ENCODE results near the gene THEM5. TPM values are rescaled to one million over a fixed set of nuclear protein-coding genes. Genes with fewer than 3 reads are reported as not detected.
"Not testable (repeated sequence)": the region's sequence is repeated elsewhere in the genome, so short reads cannot be mapped to it uniquely, and the experiment has no call there.

The THEM5 gene
- total RNA-seq, 5 donors from 2014 or later (not counting 1 experiment from before 2014, with no cell fraction given), result not detected

GRCh38 chr1:151884879-151885278 is 31.4 kb upstream of the THEM5 start:
- peaks cover 44% of the 10 kb centered on the region for H3K36me3 Mint-ChIP-seq
- WGBS (ENCODE audit: insufficient coverage), result no CpG with 5 or more reads among the region's 5 CpGs
- DNase-seq; H3K27ac Mint-ChIP-seq; ATAC-seq (replicated peaks in 1 of 4); H3K27ac ChIP-seq (ENCODE audit: low read length); H3K4me1 Mint-ChIP-seq; H3K27me3 Mint-ChIP-seq; H3K4me1 ChIP-seq (ENCODE audit: control insufficient read depth in 1 of 2, extremely low read depth in 1 of 2, insufficient read depth in 2 of 2, low read length in 2 of 2); POLR2A ChIA-PET; H3K9me3 ChIP-seq; H3K4me3 Mint-ChIP-seq; H3K27me3 ChIP-seq (replicated peaks in 1 of 2; ENCODE audit: control insufficient read depth in 2 of 2, extremely low read depth in 1 of 2, insufficient read depth in 2 of 2, low read length in 1 of 2); H3K9me3 Mint-ChIP-seq; H3K4me3 ChIP-seq (ENCODE audit: control insufficient read depth in 1 of 2, extremely low read depth in 1 of 2, low read length in 1 of 2): not testable (repeated sequence)
- H3K36me3 ChIP-seq (ENCODE audit: control insufficient read depth in 2 of 2, extremely low read depth in 1 of 2, insufficient read depth in 1 of 2, low read length in 1 of 2), result peaks cover 0 to 20% of the 10 kb centered on the region in 2 donors
- CTCF ChIA-PET, result interaction anchor here in 1 of 2 donors (0.6 to 0.9 kb wide), 3 partner anchors 13 to 438 kb away, joined by 3 to 4 read pairs (median 3); no protein-coding TSS in a partner anchor

DNA sequence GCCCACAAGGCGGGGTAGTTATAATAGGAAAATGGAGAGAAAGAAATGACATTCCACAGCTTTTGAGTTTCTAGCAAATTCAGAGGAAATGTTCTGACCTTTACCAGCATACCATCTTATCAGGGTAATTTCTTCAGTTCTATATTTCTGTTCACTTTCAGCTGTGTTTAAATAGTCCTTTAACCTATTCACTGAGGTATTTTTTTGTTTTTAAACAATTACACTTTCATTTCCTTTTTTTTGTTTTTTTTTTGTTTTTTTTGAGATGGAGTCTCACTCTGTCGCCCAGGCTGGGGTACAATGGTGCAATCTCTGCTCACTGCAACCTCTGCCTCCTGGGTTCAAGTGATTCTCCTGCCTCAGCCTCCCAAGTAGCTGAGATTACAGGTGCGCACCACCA is 30.9 kb upstream of the THEM5 start:
- H3K36me3 Mint-ChIP-seq, result peaks cover 42% of the 10 kb centered on the region
- H3K4me3 ChIP-seq (ENCODE audit: control insufficient read depth in 1 of 2, extremely low read depth in 1 of 2, low read length in 1 of 2); H3K4me1 ChIP-seq (ENCODE audit: control insufficient read depth in 1 of 2, extremely low read depth in 1 of 2, insufficient read depth in 2 of 2, low read length in 2 of 2); H3K27me3 ChIP-seq (replicated peaks in 1 of 2; ENCODE audit: control insufficient read depth in 2 of 2, extremely low read depth in 1 of 2, insufficient read depth in 2 of 2, low read length in 1 of 2); H3K27ac Mint-ChIP-seq; H3K27ac ChIP-seq (ENCODE audit: low read length); H3K9me3 ChIP-seq; H3K27me3 Mint-ChIP-seq; H3K9me3 Mint-ChIP-seq; H3K4me1 Mint-ChIP-seq; ATAC-seq (replicated peaks in 1 of 4); DNase-seq; H3K4me3 Mint-ChIP-seq: not testable (repeated sequence)
- ChIA-PET POLR2A (interaction anchor here in 1 of 2 donors (0.6 kb wide), 1 partner anchor 33 kb away, joined by 3 read pairs; no protein-coding TSS in a partner anchor), CTCF (interaction anchor here (0.6 to 0.9 kb wide), 4 partner anchors 13 to 437 kb away, joined by 3 to 4 read pairs (median 3); no protein-coding TSS in a partner anchor)
- no CpG with 5 or more reads among the region's 3 CpGs for WGBS (ENCODE audit: insufficient coverage)
- H3K36me3 ChIP-seq (ENCODE audit: control insufficient read depth in 2 of 2, extremely low read depth in 1 of 2, insufficient read depth in 1 of 2, low read length in 1 of 2), result peaks cover 0 to 20% of the 10 kb centered on the region in 2 donors

- H3K36me3 Mint-ChIP-seq, result peaks cover 38% of the 10 kb centered on the region
- H3K4me1 ChIP-seq (ENCODE audit: control insufficient read depth in 1 of 2, extremely low read depth in 1 of 2, insufficient read depth in 2 of 2, low read length in 2 of 2); ATAC-seq (replicated peaks in 1 of 4); H3K27me3 Mint-ChIP-seq; H3K4me1 Mint-ChIP-seq; H3K4me3 ChIP-seq (ENCODE audit: control insufficient read depth in 1 of 2, extremely low read depth in 1 of 2, low read length in 1 of 2); H3K27me3 ChIP-seq (replicated peaks in 1 of 2; ENCODE audit: control insufficient read depth in 2 of 2, extremely low read depth in 1 of 2, insufficient read depth in 2 of 2, low read length in 1 of 2); H3K9me3 ChIP-seq; H3K27ac Mint-ChIP-seq; H3K4me3 Mint-ChIP-seq; H3K9me3 Mint-ChIP-seq; H3K27ac ChIP-seq (ENCODE audit: low read length); DNase-seq: not testable (repeated sequence)
- CTCF ChIA-PET, result interaction anchor here in 1 of 2 donors (0.6 kb wide), 1 partner anchor 25 kb away, joined by 3 read pairs; no protein-coding TSS in a partner anchor
- WGBS (ENCODE audit: insufficient coverage), result no CpG with 5 or more reads among the region's 4 CpGs
- POLR2A ChIA-PET, result interaction anchor here in 1 of 2 donors (0.6 kb wide), 2 partner anchors 33 to 676 kb away, joined by 3 to 8 read pairs; no protein-coding TSS in a partner anchor
- H3K36me3 ChIP-seq (ENCODE audit: control insufficient read depth in 2 of 2, extremely low read depth in 1 of 2, insufficient read depth in 1 of 2, low read length in 1 of 2), result peaks cover 0 to 20% of the 10 kb centered on the region in 2 donors
Observed at GRCh38 chr1:151883898-151884297, 30.4 kb upstream of the THEM5 start.

DNA sequence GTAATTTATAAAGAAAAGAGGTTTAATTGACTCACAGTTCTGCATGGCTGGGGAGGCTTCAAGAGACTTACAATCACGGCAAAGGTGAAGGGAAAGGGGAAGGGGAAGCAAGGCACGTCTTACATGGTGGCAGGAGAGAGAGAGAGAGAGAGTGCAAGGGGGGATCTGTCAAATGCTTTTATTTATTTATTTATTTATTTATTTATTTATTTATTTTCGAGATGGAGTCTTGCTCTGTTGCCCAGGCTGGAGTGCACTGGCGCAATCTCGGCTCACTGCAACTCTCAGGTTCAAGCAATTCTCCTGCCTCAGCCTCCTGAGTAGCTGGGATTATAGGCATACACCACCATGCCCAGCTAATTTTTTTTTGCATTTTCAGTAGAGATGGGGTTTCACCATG is 29.4 kb upstream of the THEM5 start:
- not testable (repeated sequence) for H3K9me3 ChIP-seq; H3K9me3 Mint-ChIP-seq; H3K4me1 ChIP-seq (ENCODE audit: control insufficient read depth in 1 of 2, extremely low read depth in 1 of 2, insufficient read depth in 2 of 2, low read length in 2 of 2); H3K27ac Mint-ChIP-seq; H3K27ac ChIP-seq (ENCODE audit: low read length); H3K4me1 Mint-ChIP-seq; DNase-seq; H3K4me3 ChIP-seq (ENCODE audit: control insufficient read depth in 1 of 2, extremely low read depth in 1 of 2, low read length in 1 of 2); H3K27me3 Mint-ChIP-seq; H3K27me3 ChIP-seq (replicated peaks in 1 of 2; ENCODE audit: control insufficient read depth in 2 of 2, extremely low read depth in 1 of 2, insufficient read depth in 2 of 2, low read length in 1 of 2); ATAC-seq (replicated peaks in 1 of 4)
- ChIA-PET POLR2A (interaction anchor here in 1 of 2 donors (0.7 kb wide), 1 partner anchor 8 kb away, joined by 12 read pairs; no protein-coding TSS in a partner anchor), CTCF (interaction anchor here in 1 of 2 donors (0.7 to 0.9 kb wide), 3 partner anchors 104 to 122 kb away, joined by 3 to 4 read pairs (median 3); no protein-coding TSS in a partner anchor)
- WGBS (ENCODE audit: insufficient coverage), result 100% methylated on average over 1 of the region's 5 CpGs
- peaks cover 0 to 17% of the 10 kb centered on the region in 2 donors for H3K36me3 ChIP-seq (ENCODE audit: control insufficient read depth in 2 of 2, extremely low read depth in 1 of 2, insufficient read depth in 1 of 2, low read length in 1 of 2)
- H3K4me3 Mint-ChIP-seq, result peak overlapping the region in 1 of 3 donors; percentile 26
- peaks cover 36% of the 10 kb centered on the region for H3K36me3 Mint-ChIP-seq

DNA sequence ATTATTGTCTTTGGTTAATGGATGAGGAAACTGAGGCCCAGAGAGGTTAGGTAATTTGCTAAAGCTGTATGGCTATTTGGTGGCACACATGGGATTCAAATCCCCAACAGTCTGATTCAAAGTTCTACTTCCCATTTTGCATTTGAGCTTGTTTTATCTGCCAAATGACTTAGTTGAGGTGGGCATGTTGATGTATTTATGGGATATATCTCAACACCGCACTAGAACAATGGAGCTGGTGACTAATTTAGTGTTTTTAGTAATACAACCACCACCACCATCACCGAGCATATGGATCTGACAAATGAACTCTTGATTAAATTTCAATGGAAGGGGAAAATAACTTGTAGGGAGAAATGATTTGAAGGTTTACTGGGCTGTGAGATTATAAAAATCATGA is 29.0 kb upstream of the THEM5 start:
- DNase-seq (no peak), ATAC-seq (replicated peaks in 1 of 4) (no peak)
- H3K36me3 ChIP-seq (ENCODE audit: control insufficient read depth in 2 of 2, extremely low read depth in 1 of 2, insufficient read depth in 1 of 2, low read length in 1 of 2), result peaks cover 0 to 16% of the 10 kb centered on the region in 2 donors
- H3K27ac ChIP-seq (ENCODE audit: low read length), result no peak overlapping the region
- peaks cover 0 to 4% (median 2%) of the 10 kb centered on the region in 3 donors for H3K4me1 Mint-ChIP-seq
- no CpG with 5 or more reads among the region's 2 CpGs for WGBS (ENCODE audit: insufficient coverage)
- no peaks in the 10 kb centered on the region for H3K27me3 Mint-ChIP-seq
- POLR2A ChIA-PET, result interaction anchor here in 1 of 2 donors (0.7 kb wide), 1 partner anchor 9 kb away, joined by 12 read pairs; no protein-coding TSS in a partner anchor
- no peak overlapping the region for H3K27ac Mint-ChIP-seq
- H3K27me3 ChIP-seq (replicated peaks in 1 of 2; ENCODE audit: control insufficient read depth in 2 of 2, extremely low read depth in 1 of 2, insufficient read depth in 2 of 2, low read length in 1 of 2), result no peaks in the 10 kb centered on the region
- H3K36me3 Mint-ChIP-seq, result peaks cover 35% of the 10 kb centered on the region
- no peak overlapping the region for H3K4me3 ChIP-seq (ENCODE audit: control insufficient read depth in 1 of 2, extremely low read depth in 1 of 2, low read length in 1 of 2)
- no peaks in the 10 kb centered on the region for H3K9me3 ChIP-seq
- H3K9me3 Mint-ChIP-seq, result no peaks in the 10 kb centered on the region
- no peaks in the 10 kb centered on the region for H3K4me1 ChIP-seq (ENCODE audit: control insufficient read depth in 1 of 2, extremely low read depth in 1 of 2, insufficient read depth in 2 of 2, low read length in 2 of 2)
- H3K4me3 Mint-ChIP-seq, result no peak overlapping the region
- CTCF ChIA-PET, result interaction anchor here (0.6 to 1.3 kb wide), 6 partner anchors 8 to 692 kb away, joined by 3 to 4 read pairs (median 3); partner anchors contain the start of gene VPS72 (in 1 of the 2)

DNA sequence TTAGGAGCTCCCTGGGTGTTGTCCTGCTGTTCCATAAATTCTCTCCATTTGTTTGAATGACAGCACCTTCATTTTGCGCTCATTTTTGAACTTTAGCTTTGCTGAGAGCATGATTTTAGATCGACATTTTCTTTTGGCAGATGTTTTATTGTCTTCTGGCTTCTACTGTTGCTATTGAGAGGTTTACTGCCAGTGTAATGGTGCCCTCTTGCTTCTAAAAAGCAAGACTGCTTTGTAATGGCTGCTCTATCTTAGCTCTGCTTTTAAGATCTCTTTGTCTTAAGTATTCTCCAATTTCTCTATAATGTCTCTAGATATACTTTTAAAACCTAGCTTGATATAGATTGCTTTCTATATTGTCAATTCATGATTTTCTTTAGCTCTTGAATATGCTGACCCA is 28.0 kb upstream of the THEM5 start:
- Mint-ChIP-seq H3K9me3 (no peaks in the 10 kb centered on the region), H3K36me3 (peaks cover 36% of the 10 kb centered on the region), H3K4me3 (no peak overlapping the region), H3K27me3 (no peaks in the 10 kb centered on the region), H3K4me1 (peaks cover 0 to 5% (median 4%) of the 10 kb centered on the region in 3 donors), H3K27ac (peak overlapping the region in 1 of 2 donors; percentile 6)
- ATAC-seq (replicated peaks in 1 of 4) (no peak), DNase-seq (no peak)
- H3K27me3 ChIP-seq (replicated peaks in 1 of 2; ENCODE audit: control insufficient read depth in 2 of 2, extremely low read depth in 1 of 2, insufficient read depth in 2 of 2, low read length in 1 of 2), result no peaks in the 10 kb centered on the region
- POLR2A ChIA-PET, result interaction anchor here in 1 of 2 donors (0.7 kb wide), 1 partner anchor 41 kb away, joined by 3 read pairs; no protein-coding TSS in a partner anchor
- H3K9me3 ChIP-seq, result no peaks in the 10 kb centered on the region
- H3K4me1 ChIP-seq (ENCODE audit: control insufficient read depth in 1 of 2, extremely low read depth in 1 of 2, insufficient read depth in 2 of 2, low read length in 2 of 2), result no peaks in the 10 kb centered on the region
- CTCF ChIA-PET, result interaction anchor here in 1 of 2 donors (0.8 to 1.3 kb wide), 3 partner anchors 50 to 287 kb away, joined by 3 to 4 read pairs (median 3); no protein-coding TSS in a partner anchor
- H3K27ac ChIP-seq (ENCODE audit: low read length), result no peak overlapping the region
- WGBS (ENCODE audit: insufficient coverage), result 0% methylated on average over 1 of the region's 2 CpGs
- H3K4me3 ChIP-seq (ENCODE audit: control insufficient read depth in 1 of 2, extremely low read depth in 1 of 2, low read length in 1 of 2), result no peak overlapping the region
- peaks cover 0 to 15% of the 10 kb centered on the region in 2 donors for H3K36me3 ChIP-seq (ENCODE audit: control insufficient read depth in 2 of 2, extremely low read depth in 1 of 2, insufficient read depth in 1 of 2, low read length in 1 of 2)

Measured in T-cell (primary cell).